Esophagus muscularis mucosa (tissue), 4 donors: ENCODE measurements around the gene PMIS2.

Experiments
- CTCF ChIP-seq, 3 experiments: fragments of 200-600 bp in 2 of 3; fragments of 450-650 bp in 1 of 3; sonication (generic) in 2 of 3; IDR thresholded peaks; one replicate each; pipeline ENCODE4 v1.5.1; 2017 to 2019; ENCODE audit warnings: antibody characterized with exemption in 3 of 3, mild to moderate bottlenecking in 2 of 3, moderate library complexity in 1 of 3
- EP300 ChIP-seq: sonication (generic); formaldehyde crosslinking; IDR thresholded peaks from one replicate; pipeline ENCODE4 v1.6.1; 2017; ENCODE audit warnings: antibody characterized with exemption
- POLR2A ChIP-seq: fragments of 450-650 bp; IDR thresholded peaks from one replicate; pipeline ENCODE4 v1.6.1; 2017; ENCODE audit warnings: antibody characterized with exemption, moderate library complexity, mild to moderate bottlenecking, low read depth
- POLR2AphosphoS5 ChIP-seq, 2 donors: sonication (generic); formaldehyde crosslinking; IDR thresholded peaks; one replicate each; pipeline ENCODE4 v1.6.1; 2017; ENCODE audit warnings: antibody characterized with exemption in 2 of 2

- TF ChIP-seq CTCF (IDR thresholded peaks at IDR 0.05) (no peak), POLR2AphosphoS5 (IDR thresholded peaks at IDR 0.05) (no peak), POLR2A (no peak), EP300 (no peak)
Measured at GRCh38 chr19:35596366-35596999, 10.5 kb downstream of the PMIS2 start.
